ENCODE results near the gene PSORS1C2.

DNA sequence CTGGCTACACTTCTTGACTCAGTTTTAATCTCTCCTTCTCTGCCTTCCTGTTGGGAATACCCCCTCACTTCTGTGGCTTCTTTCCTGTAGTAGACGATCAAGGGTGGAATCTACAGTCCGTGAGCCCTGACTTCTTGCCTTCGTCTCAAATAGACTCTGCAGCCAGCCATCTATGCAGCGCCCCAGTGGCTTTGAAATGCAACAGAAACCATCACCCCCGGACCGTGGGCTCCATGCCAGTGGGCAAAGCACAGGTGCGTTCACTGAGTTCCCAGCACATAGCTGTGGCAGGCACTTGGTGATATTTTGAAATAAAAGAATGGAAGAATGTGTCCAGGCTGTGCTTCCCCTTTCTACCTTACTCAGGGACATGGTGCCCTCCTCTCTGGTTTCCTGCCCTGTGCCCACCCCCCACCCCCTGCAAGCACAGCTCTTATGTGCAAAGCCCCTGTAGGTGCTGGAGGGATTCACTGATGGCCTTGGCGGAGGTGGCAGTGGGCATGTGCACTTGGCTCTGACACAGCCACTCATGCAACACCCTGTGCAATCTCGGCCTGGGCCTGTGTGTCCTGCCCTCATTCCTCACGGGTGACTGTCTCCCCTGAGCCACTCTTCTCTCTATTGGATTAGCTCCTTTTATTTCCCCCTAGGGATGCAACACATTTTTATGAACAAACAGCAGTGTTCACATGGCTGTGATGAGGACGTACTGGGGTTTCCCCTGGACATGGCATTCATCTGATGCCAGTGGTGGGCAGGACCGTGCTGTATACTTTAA lies 13.1 kb downstream of the PSORS1C2 start:
- TF ChIP-seq SP1 (IDR thresholded peaks at IDR 0.05), result no peak
- no peak for TF ChIP-seq SUZ12 (IDR thresholded peaks at IDR 0.05)
- TF ChIP-seq ARNT (IDR thresholded peaks at IDR 0.05), result no peak
- TF ChIP-seq ZNF384 (IDR thresholded peaks at IDR 0.05), result no peak
- no peak for TF ChIP-seq LEF1 (IDR thresholded peaks at IDR 0.05; ENCODE audit: borderline replicate concordance)
- TF ChIP-seq CTBP1 (IDR thresholded peaks at IDR 0.05; ENCODE audit: borderline replicate concordance), result no peak
- no peak for TF ChIP-seq FOXM1 (IDR thresholded peaks at IDR 0.05; ENCODE audit: borderline replicate concordance)
